IMR-90 (cell line): ENCODE data around the gene CYP4Z1. TPM values are rescaled to one million over a fixed set of nuclear protein-coding genes. Genes with fewer than 3 reads are reported as not detected.

Experiments used
- ATAC-seq: fragments of 200-7000 bp; cut with Tn5 transposase; 2 replicates; pipeline ENCODE4 v1.9.1; 2020; ENCODE audit warnings: low read depth, mild to moderate bottlenecking, moderate library complexity
- BruUV-seq: library from RNA; stranded (reverse); fragments of 400-500 nt; replicated peaks from 2 replicates; lab custom pipeline; 2021; lab: Mats Ljungman, UMichigan
- CTCF ChIA-PET: fragments of 300-600 bp; formaldehyde crosslinking; extraction: SDS; loops from one replicate; lab custom pipeline; 2021; ENCODE audit warnings: antibody characterized with exemption; lab: Yijun Ruan, JAX
- POLR2A ChIA-PET: fragments of 300-600 bp; sonication (Branson Sonifier 250); formaldehyde crosslinking; loops from one replicate; lab custom pipeline; 2022; ENCODE audit warnings: antibody characterized with exemption; ENCODE audit not compliant: unreplicated experiment; lab: Charles Lee
- DNase-seq: peaks from one replicate; pipeline ENCODE4 v3.0.0; 2013
- H2AFZ ChIP-seq: replicated peaks from 2 replicates; pipeline ENCODE3; 2013; ENCODE audit warnings: low read length, mild to moderate bottlenecking; ENCODE audit not compliant: poor library complexity
- H2AK5ac ChIP-seq: 2 replicates; pipeline ENCODE4 v1.6.1; 2013; ENCODE audit warnings: low read depth, low read length, inconsistent platforms
- H2AK9ac ChIP-seq: replicated peaks from 2 replicates; pipeline ENCODE3; 2013; ENCODE audit warnings: mild to moderate bottlenecking, low read depth, low read length, moderate library complexity; ENCODE audit not compliant: poor library complexity
- H2BK120ac ChIP-seq: 2 replicates; pipeline ENCODE4 v1.6.1; 2013; ENCODE audit warnings: low read depth, low read length, inconsistent platforms
- H2BK15ac ChIP-seq: 3 replicates; pipeline ENCODE4 v1.6.1; 2013; ENCODE audit warnings: low read depth, low read length, inconsistent platforms
- H2BK20ac ChIP-seq: 2 replicates; pipeline ENCODE4 v1.6.1; 2013; ENCODE audit warnings: low read depth, mild to moderate bottlenecking, inconsistent platforms, low read length, moderate library complexity
- H2BK5ac ChIP-seq: 2 replicates; pipeline ENCODE4 v1.6.1; 2013; ENCODE audit warnings: mild to moderate bottlenecking, low read depth, low read length, inconsistent platforms; ENCODE audit not compliant: poor library complexity, severe bottlenecking
- H3K14ac ChIP-seq: replicated peaks from 2 replicates; pipeline ENCODE4 v1.6.1; 2013; ENCODE audit warnings: low read depth, low read length, inconsistent platforms
- H3K18ac ChIP-seq: 2 replicates; pipeline ENCODE4 v1.6.1; 2013; ENCODE audit warnings: low read depth, low read length, control low read depth
- H3K23ac ChIP-seq: 2 replicates; pipeline ENCODE4 v1.6.1; 2013; ENCODE audit warnings: low read depth, low read length, inconsistent platforms
- H3K27ac ChIP-seq: 2 replicates; pipeline ENCODE4 v1.5.1; 2013; ENCODE audit warnings: mild to moderate bottlenecking, control low read depth, low read length; ENCODE audit not compliant: insufficient read depth
- H3K27me3 ChIP-seq: 2 replicates; pipeline ENCODE4 v1.6.1; 2013; ENCODE audit warnings: low read length; ENCODE audit not compliant: control insufficient read depth, insufficient read depth
- H3K36me3 ChIP-seq: 2 replicates; pipeline ENCODE4 v1.6.1; 2013; ENCODE audit warnings: low read length, mixed read lengths; ENCODE audit not compliant: control insufficient read depth, insufficient read depth
- H3K4ac ChIP-seq: 2 replicates; pipeline ENCODE4 v1.6.1; 2013; ENCODE audit warnings: low read depth, low read length, inconsistent platforms
- H3K4me1 ChIP-seq: 2 replicates; pipeline ENCODE4 v1.6.1; 2013; ENCODE audit warnings: low read length, mixed read lengths; ENCODE audit not compliant: control insufficient read depth, insufficient read depth
- H3K4me2 ChIP-seq: 2 replicates; pipeline ENCODE4 v1.6.1; 2013; ENCODE audit warnings: low read depth, mild to moderate bottlenecking, control low read depth, low read length, moderate library complexity
- H3K4me3 ChIP-seq: 2 replicates; pipeline ENCODE4 v1.5.1; 2013; ENCODE audit warnings: low read depth, mild to moderate bottlenecking, control low read depth, low read length, moderate library complexity; ENCODE audit not compliant: insufficient read depth
- H3K56ac ChIP-seq: 2 replicates; pipeline ENCODE4 v1.6.1; 2013; ENCODE audit warnings: low read length, inconsistent platforms; ENCODE audit not compliant: insufficient read depth; ENCODE audit errors: extremely low read depth
- H3K79me1 ChIP-seq, 2 experiments: 2 replicates each; pipeline ENCODE4 v1.6.1; 2013; ENCODE audit warnings: low read length in 2 of 2, inconsistent platforms in 1 of 2, low read depth in 1 of 2
- H3K9ac ChIP-seq: 2 replicates; pipeline ENCODE4 v1.6.1; 2013; ENCODE audit warnings: low read depth, low read length, control low read depth
- H3K9me1 ChIP-seq: 2 replicates; pipeline ENCODE4 v1.6.1; 2013; ENCODE audit warnings: low read length, inconsistent platforms; ENCODE audit not compliant: insufficient read depth
- H3K9me3 ChIP-seq: 2 replicates; pipeline ENCODE4 v1.6.1; 2013; ENCODE audit warnings: low read length; ENCODE audit not compliant: control insufficient read depth, insufficient read depth
- H4K20me1 ChIP-seq: 2 replicates; pipeline ENCODE4 v1.6.1; 2013; ENCODE audit warnings: low read length, inconsistent platforms; ENCODE audit not compliant: insufficient read depth
- H4K5ac ChIP-seq: 2 replicates; pipeline ENCODE4 v1.6.1; 2013; ENCODE audit warnings: mild to moderate bottlenecking, low read depth, low read length, control low read depth
- H4K8ac ChIP-seq, 2 experiments: 2 replicates each; pipeline ENCODE4 v1.6.1; 2013; ENCODE audit warnings: low read depth in 2 of 2, low read length in 2 of 2, control low read depth in 1 of 2, inconsistent platforms in 1 of 2
- H4K91ac ChIP-seq: 2 replicates; pipeline ENCODE4 v1.6.1; 2013; ENCODE audit warnings: low read depth, low read length, inconsistent platforms; ENCODE audit not compliant: insufficient read depth
- FOS ChIP-seq: fragments of 150-350 bp; IDR thresholded peaks from 2 replicates; pipeline ENCODE4 v1.6.1; 2016; ENCODE audit warnings: low read depth, low read length
- MAZ ChIP-seq: IDR thresholded peaks from 2 replicates; pipeline ENCODE4 v1.6.1; 2012; ENCODE audit warnings: low read depth, mild to moderate bottlenecking, low read length, improper control_type of control experiment, moderate library complexity, borderline replicate concordance
- MXI1 ChIP-seq: IDR thresholded peaks from 2 replicates; pipeline ENCODE4 v1.6.1; 2012; ENCODE audit warnings: low read depth, mild to moderate bottlenecking, low read length, moderate library complexity, borderline replicate concordance
- RAD21 ChIP-seq: IDR thresholded peaks from 2 replicates; pipeline ENCODE4 v1.6.1; 2012; ENCODE audit warnings: low read length, improper control_type of control experiment
- USF2 ChIP-seq: fragments of 150-350 bp; IDR thresholded peaks from 2 replicates; pipeline ENCODE4 v1.6.1; 2017; ENCODE audit warnings: mild to moderate bottlenecking, antibody characterized with exemption, low read length, low read depth
- WGBS, 2 experiments: methylation state at CpG; one replicate each; pipeline versions ENCODE4 v1.1.5 to v1.1.7; 2013; ENCODE audit warnings: missing lambda C conversion rate in 2 of 2; ENCODE audit not compliant: insufficient read length in 1 of 2; ENCODE audit errors: extremely low coverage in 2 of 2; 5-methylcytosine and 5-hydroxymethylcytosine counted together
- dilution Hi-C: fragments of 300-500 bp; cut with HindIII; formaldehyde crosslinking; loops from one replicate; pipeline ENCODE4 v1.14.3; 2018; ENCODE audit warnings: low sequenced_read_pairs; ENCODE audit not compliant: unreplicated experiment
- in situ Hi-C: fragments of 300-500 bp; cut with MboI; formaldehyde crosslinking; loops from 3 replicates; pipeline ENCODE4 v1.14.3; 2019; ENCODE audit warnings: low sequenced_read_pairs, inconsistent platforms, mixed read lengths
- intact Hi-C: fragments of 100-400 bp; cut with micrococcal nuclease; formaldehyde crosslinking; loops from 2 replicates; pipeline ENCODE4 v1.10.0; 2022
- polyA plus RNA-seq, 3 experiments: library from polyadenylated mRNA; depleted of rRNA; stranded (reverse); fragments of >200 nt; gene quantifications; 2 replicates each; pipeline ENCODE4 v1.2.3, GENCODE V29; 2012; ENCODE audit warnings: low replicate concordance in 1 of 3
- total RNA-seq: library from RNA; depleted of rRNA; stranded (reverse); fragments of >200 nt; gene quantifications from 2 replicates; pipeline ENCODE4 v1.2.3, GENCODE V29; 2012

Gene CYP4Z1
- total and polyA plus RNA-seq, 2 of the 4 experiments (the other 2 are of a cell fraction) = not detected

GRCh38 chr1:47104816-47105215 is 37.8 kb downstream of the CYP4Z1 start:
- no peaks in the 10 kb centered on the region for H3K79me1 ChIP-seq
- DNase-seq (no peak), ATAC-seq (no peak)
- H2BK5ac ChIP-seq = no peak overlapping the region
- dilution Hi-C loops (no loop called here), in situ Hi-C loops (no loop called here), intact Hi-C loops (no loop called here)
- H3K23ac ChIP-seq = no peak overlapping the region
- H3K56ac ChIP-seq = no peak overlapping the region
- no peaks in the 10 kb centered on the region for H3K27me3 ChIP-seq
- no peak overlapping the region for H2AK9ac ChIP-seq
- H4K5ac ChIP-seq = no peak overlapping the region
- ChIA-PET POLR2A (no interaction called here), CTCF (no interaction called here)
- H2AFZ ChIP-seq = no peak overlapping the region
- no peak overlapping the region for H3K18ac ChIP-seq
- no peak overlapping the region for H3K4ac ChIP-seq
- H3K14ac ChIP-seq = no peak overlapping the region
- no peak overlapping the region for H2BK15ac ChIP-seq
- H3K9me3 ChIP-seq = no peaks in the 10 kb centered on the region; the same call in 1 of the 2 replicates
- H4K91ac ChIP-seq = no peak overlapping the region
- H3K9me1 ChIP-seq = no peaks in the 10 kb centered on the region
- H2BK20ac ChIP-seq = no peak overlapping the region
- no peak overlapping the region for H3K4me2 ChIP-seq
- H2BK120ac ChIP-seq = no peak overlapping the region
- no peak overlapping the region for H3K9ac ChIP-seq
- no peak overlapping the region for H2AK5ac ChIP-seq
- no peaks in the 10 kb centered on the region for H4K20me1 ChIP-seq
- H3K27ac ChIP-seq = no peak overlapping the region
- TF ChIP-seq RAD21 (no peak), MXI1 (no peak), USF2 (no peak), FOS (no peak), MAZ (no peak)
- H3K4me3 ChIP-seq = no peak overlapping the region
- BruUV-seq = no TSS peak
- H4K8ac ChIP-seq = no peak overlapping the region
- H3K4me1 ChIP-seq = no peaks in the 10 kb centered on the region
- WGBS, 2 experiments = no CpG with 5 or more reads among the region's 3 CpGs
- no peaks in the 10 kb centered on the region for H3K36me3 ChIP-seq
